ENCODE results near the gene YPEL5. TPM values are rescaled to one million over a fixed set of nuclear protein-coding genes. Genes with fewer than 3 reads are reported as not detected.

YPEL5 gene
- total RNA-seq, 2 donors from 2014 or later, result 26.0 to 73.7 TPM

DNA sequence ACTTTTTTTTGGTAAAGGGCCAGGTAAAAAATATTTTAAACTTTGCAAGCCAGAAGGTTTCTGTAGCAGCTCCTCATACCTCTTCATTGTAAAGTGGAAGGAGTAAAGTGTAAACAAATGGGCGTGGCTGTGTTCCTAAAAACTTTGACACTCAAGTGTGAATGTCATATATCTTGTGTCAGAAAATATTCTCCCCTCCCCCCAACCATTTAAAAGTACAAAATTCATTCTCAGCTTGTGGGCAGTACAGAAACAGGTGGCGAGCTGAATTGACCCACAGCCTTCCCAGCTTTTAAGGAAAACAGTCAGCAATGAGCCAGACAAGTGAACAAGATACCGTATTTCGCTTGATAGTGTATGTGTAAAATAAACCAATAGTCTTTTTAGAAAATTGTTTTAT lies 4.0 kb downstream of the YPEL5 start:
- peaks cover 6 to 8% of the 10 kb centered on the region in 2 donors for H3K36me3 Mint-ChIP-seq
- peak overlapping the region in 1 of 2 donors; percentile 85 for H3K27ac Mint-ChIP-seq
- ATAC-seq (no peak), DNase-seq (ENCODE audit: low spot score in 2 of 2) (no peak)
- no peaks in the 10 kb centered on the region for H3K9me3 Mint-ChIP-seq

GRCh38 chr2:30152385-30152784 lies 5.6 kb downstream of the YPEL5 start:
- H3K9me3 Mint-ChIP-seq, result no peaks in the 10 kb centered on the region
- peaks cover 11 to 14% of the 10 kb centered on the region in 2 donors for H3K36me3 Mint-ChIP-seq
- ATAC-seq (no peak), DNase-seq (ENCODE audit: low spot score in 2 of 2) (no peak)
- H3K27ac Mint-ChIP-seq, result peak overlapping the region in 1 of 2 donors; percentile 6

DNA sequence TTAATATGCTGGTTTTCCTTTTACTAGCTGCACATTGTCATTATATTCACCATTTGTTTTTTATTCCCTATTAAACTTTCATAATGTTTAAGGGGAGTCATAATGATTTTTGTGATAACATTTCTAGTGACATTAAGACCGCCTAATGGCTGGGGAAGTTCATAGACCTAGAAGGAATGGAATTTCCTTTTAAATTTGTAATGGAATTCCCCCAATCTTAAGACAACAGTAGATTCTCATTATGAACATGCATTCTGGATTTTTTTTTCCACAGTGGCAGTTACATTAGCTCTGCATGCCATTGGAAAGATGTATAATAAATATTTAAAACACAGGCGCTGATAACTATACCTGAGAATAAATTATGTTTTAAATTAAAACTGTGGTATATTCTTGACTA lies 8.4 kb downstream of the YPEL5 start:
- ATAC-seq (no peak), DNase-seq (ENCODE audit: low spot score in 2 of 2) (no peak)
- Mint-ChIP-seq H3K9me3 (no peaks in the 10 kb centered on the region), H3K36me3 (peaks cover 9 to 23% of the 10 kb centered on the region in 2 donors), H3K27ac (peak overlapping the region in 1 of 2 donors; percentile 31)

GRCh38 chr2:30155889-30156658 lies 9.3 kb downstream of the YPEL5 start:
- DNase-seq (ENCODE audit: low spot score in 2 of 2), result no peak
- peak; percentile 61 to 87 for ATAC-seq
- peak overlapping the region in 1 of 2 donors; percentile 31 for H3K27ac Mint-ChIP-seq
- H3K36me3 Mint-ChIP-seq, result peaks cover 9 to 23% of the 10 kb centered on the region in 2 donors
- H3K9me3 Mint-ChIP-seq, result no peaks in the 10 kb centered on the region

- H3K9me3 Mint-ChIP-seq, result no peaks in the 10 kb centered on the region
- DNase-seq (ENCODE audit: low spot score in 2 of 2), result no peak
- peaks cover 9 to 23% of the 10 kb centered on the region in 2 donors for H3K36me3 Mint-ChIP-seq
- H3K27ac Mint-ChIP-seq, result peak overlapping the region in 1 of 2 donors; percentile 31
- ATAC-seq, result no peak
These were observed 10.8 kb downstream of the YPEL5 start for GRCh38 chr2:30157616-30158015.

DNA sequence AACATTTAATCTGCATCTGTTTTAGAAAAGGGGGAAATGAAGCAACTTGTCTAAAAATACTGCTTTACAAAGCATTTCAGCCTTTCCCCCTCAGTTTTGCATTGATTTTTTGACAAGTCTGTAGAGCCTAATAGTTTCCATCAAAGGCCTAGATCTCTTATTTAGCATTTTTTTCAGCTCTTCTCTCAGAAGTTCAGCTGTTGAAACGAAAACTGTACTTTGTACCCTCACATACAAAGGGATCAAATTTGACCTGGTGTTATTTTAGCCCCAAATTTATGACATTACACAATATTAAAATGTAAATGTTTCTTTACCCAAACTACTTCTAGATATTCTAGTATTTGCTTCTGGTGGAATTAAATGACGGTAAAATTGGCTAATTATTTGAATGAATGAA lies 13.0 kb downstream of the YPEL5 start:
- Mint-ChIP-seq H3K9me3 (no peaks in the 10 kb centered on the region), H3K27ac (no peak overlapping the region), H3K36me3 (peaks cover 9 to 16% of the 10 kb centered on the region in 2 donors)
- no peak for DNase-seq (ENCODE audit: low spot score in 2 of 2)
- no peak for ATAC-seq

GRCh38 chr2:30161929-30162706 lies 15.3 kb downstream of the YPEL5 start:
- Mint-ChIP-seq H3K27ac (no peak overlapping the region), H3K36me3 (peaks cover 4 to 9% of the 10 kb centered on the region in 2 donors), H3K9me3 (no peaks in the 10 kb centered on the region)
- ATAC-seq (no peak), DNase-seq (ENCODE audit: low spot score in 2 of 2) (no peak)

GRCh38 chr2:30162806-30163205 lies 16.0 kb downstream of the YPEL5 start:
- DNase-seq (ENCODE audit: low spot score in 2 of 2) (no peak), ATAC-seq (no peak)
- H3K36me3 Mint-ChIP-seq, result peaks cover 4 to 9% of the 10 kb centered on the region in 2 donors
- no peaks in the 10 kb centered on the region for H3K9me3 Mint-ChIP-seq
- H3K27ac Mint-ChIP-seq, result no peak overlapping the region

DNA sequence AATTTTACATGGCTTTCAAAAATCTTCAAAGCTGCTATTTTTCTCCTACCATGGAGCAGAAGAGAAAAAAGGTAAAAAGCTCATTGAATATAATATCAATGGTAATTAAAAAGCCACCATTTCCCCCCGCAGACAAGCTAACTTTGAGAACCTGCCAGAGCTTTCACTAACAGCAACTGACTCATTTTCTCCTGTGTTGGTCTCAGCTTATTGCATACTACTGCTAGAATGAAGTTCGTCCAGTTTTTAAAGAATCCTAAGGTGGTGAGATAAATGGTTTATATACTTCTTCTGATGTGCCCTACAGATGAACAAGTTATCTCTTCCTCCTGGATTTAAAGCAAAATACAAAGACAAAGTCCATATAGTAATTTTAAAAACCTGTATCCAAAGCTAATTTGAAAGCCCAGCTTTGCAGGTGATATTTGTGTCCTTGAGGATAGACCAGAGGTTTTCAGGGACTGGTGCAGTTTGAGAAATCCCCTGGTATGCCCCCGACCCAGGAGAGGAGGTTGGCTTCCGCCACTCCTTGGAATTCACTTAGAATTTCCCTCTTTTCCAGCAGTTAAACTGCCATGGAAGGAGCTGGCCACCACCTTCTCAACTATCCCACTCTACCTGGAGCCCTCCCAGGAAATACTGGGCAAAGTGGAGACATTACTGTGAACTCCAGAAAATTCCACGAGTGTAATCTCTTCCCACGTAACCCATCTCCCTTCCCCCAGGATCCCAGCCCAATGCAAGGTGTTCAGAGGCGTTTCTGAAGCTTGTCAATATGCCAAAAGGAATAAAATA lies 17.5 kb downstream of the YPEL5 start:
- Mint-ChIP-seq H3K9me3 (no peaks in the 10 kb centered on the region), H3K27ac (no peak overlapping the region), H3K36me3 (no peaks in the 10 kb centered on the region)
- no peak for DNase-seq (ENCODE audit: low spot score in 2 of 2)
- no peak for ATAC-seq

GRCh38 chr2:30165050-30165520 lies 18.3 kb downstream of the YPEL5 start:
- Mint-ChIP-seq H3K36me3 (no peaks in the 10 kb centered on the region), H3K9me3 (no peaks in the 10 kb centered on the region), H3K27ac (no peak overlapping the region)
- peak; percentile 92 to 97 for ATAC-seq
- peak in 1 of 2 donors; percentile 51 for DNase-seq (ENCODE audit: low spot score in 2 of 2)

- Mint-ChIP-seq H3K27ac (no peak overlapping the region), H3K36me3 (no peaks in the 10 kb centered on the region), H3K9me3 (no peaks in the 10 kb centered on the region)
- DNase-seq (ENCODE audit: low spot score in 2 of 2), result no peak
- ATAC-seq, result no peak
These were observed 18.8 kb downstream of the YPEL5 start for GRCh38 chr2:30165617-30166016.

DNA sequence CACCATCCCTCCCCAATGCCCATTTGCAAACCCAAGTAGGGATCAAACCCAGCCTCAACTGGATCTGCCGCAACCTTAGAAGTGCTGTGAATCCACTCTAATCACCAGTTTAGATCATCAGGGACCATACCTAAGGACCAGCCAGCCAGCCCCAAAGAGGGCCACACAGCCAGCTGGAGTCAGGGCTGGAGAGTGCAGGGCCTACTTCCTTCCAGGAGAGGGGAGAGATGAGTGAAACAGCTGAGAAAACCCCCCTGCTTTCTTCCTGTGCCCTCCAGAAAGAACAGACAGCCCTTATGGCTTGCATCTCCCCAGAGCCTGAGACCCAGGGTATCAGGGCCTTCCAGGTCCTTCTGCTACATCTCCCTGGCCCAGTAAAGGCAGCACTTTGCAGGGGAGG lies 25.8 kb downstream of the YPEL5 start:
- ATAC-seq (peak in 1 of 2 donors; percentile 23), DNase-seq (ENCODE audit: low spot score in 2 of 2) (no peak)
- H3K27ac Mint-ChIP-seq, result no peak overlapping the region
- H3K9me3 Mint-ChIP-seq, result no peaks in the 10 kb centered on the region
- no peaks in the 10 kb centered on the region for H3K36me3 Mint-ChIP-seq

GRCh38 chr2:30177440-30177839 lies 30.6 kb downstream of the YPEL5 start:
- H3K36me3 Mint-ChIP-seq, result no peaks in the 10 kb centered on the region
- no peak for ATAC-seq
- DNase-seq (ENCODE audit: low spot score in 2 of 2), result no peak
- H3K27ac Mint-ChIP-seq, result no peak overlapping the region
- no peaks in the 10 kb centered on the region for H3K9me3 Mint-ChIP-seq

DNA sequence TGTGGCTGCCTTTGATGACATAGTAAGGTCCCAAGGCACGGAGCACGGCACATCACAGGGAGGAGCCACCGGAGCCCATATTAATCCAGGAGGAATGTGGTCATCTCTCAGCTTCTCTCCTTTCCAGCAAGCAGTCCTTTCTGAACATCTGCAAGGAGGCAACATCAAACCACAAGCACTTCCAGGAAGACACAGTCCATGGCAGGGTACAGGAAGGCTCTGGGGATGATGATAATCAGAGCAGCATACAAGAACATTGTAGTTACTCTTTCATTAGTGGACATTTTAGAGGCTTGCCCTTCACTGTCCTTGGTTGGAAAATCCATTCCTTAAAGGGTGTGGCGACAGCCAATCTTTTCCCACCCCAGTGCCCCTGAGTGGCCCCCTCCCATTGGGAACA lies 31.1 kb downstream of the YPEL5 start:
- ATAC-seq (no peak), DNase-seq (ENCODE audit: low spot score in 2 of 2) (no peak)
- no peaks in the 10 kb centered on the region for H3K9me3 Mint-ChIP-seq
- H3K36me3 Mint-ChIP-seq, result no peaks in the 10 kb centered on the region
- H3K27ac Mint-ChIP-seq, result no peak overlapping the region

GRCh38 chr2:30178618-30179434 lies 32.0 kb downstream of the YPEL5 start:
- no peaks in the 10 kb centered on the region for H3K9me3 Mint-ChIP-seq
- no peaks in the 10 kb centered on the region for H3K36me3 Mint-ChIP-seq
- no peak for DNase-seq (ENCODE audit: low spot score in 2 of 2)
- no peak overlapping the region for H3K27ac Mint-ChIP-seq
- no peak for ATAC-seq

- H3K36me3 Mint-ChIP-seq, result no peaks in the 10 kb centered on the region
- no peak for DNase-seq (ENCODE audit: low spot score in 2 of 2)
- H3K27ac Mint-ChIP-seq, result peak overlapping the region in 1 of 2 donors; percentile 29
- H3K9me3 Mint-ChIP-seq, result no peaks in the 10 kb centered on the region
- no peak for ATAC-seq
These were observed 32.7 kb downstream of the YPEL5 start for GRCh38 chr2:30179536-30179935.
